ENCODE results near the gene TEX13A. TPM values are rescaled to one million over a fixed set of nuclear protein-coding genes. Genes with fewer than 3 reads are reported as not detected.

The TEX13A gene, protein sequence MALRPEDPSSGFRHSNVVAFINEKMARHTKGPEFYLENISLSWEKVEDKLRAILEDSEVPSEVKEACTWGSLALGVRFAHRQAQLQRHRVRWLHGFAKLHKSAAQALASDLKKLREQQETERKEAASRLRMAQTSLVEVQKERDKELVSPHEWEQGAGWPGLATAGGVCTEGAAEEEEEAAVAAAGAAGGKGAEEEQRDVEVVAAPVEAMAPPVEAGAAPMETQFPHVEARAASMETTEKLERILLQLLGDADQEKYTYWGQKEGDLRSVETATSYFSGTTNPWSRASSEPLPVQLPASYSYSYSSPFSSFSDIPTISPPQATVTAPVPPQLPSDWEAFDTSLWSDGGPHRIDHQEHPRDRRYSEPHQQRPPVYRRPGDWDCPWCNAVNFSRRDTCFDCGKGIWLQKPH
- polyA plus RNA-seq (2011; rRNA removed), result not detected in 2 replicates
- not detected in 2 replicates for polyA plus RNA-seq (2012; cell fraction: cytosol; rRNA removed)
- not detected in 2 replicates for polyA plus RNA-seq (2012; cell fraction: nucleus; rRNA removed)
- polyA plus RNA-seq (2017; fragmentation: RNase III; extraction: RNeasy Plus Mini Kit Qiagen cat#74134 plus additional on column Dnase treatment), result not detected in 3 replicates
- not detected in 2 replicates for polyA minus RNA-seq (2011; rRNA and poly(A)+ RNA removed)

- 37% methylated on average over 7 of the region's 7 CpGs for WGBS (ENCODE audit: missing lambda C conversion rate)
- no peak for TF ChIP-seq PBX3 (IDR thresholded peaks at IDR 0.05)
- no peak for TF ChIP-seq FOXS1 (CRISPR knock-in tag; IDR thresholded peaks at IDR 0.05)
- no peak for TF ChIP-seq MYC (IDR thresholded peaks at IDR 0.05; ENCODE audit: borderline replicate concordance, low read length)
- TF ChIP-seq HOXB13 (CRISPR knock-in tag; IDR thresholded peaks at IDR 0.05; ENCODE audit: low read depth), result no peak
- no peak for TF ChIP-seq HOXA7 (CRISPR knock-in tag; IDR thresholded peaks at IDR 0.05)
- TF ChIP-seq CHD2 (IDR thresholded peaks at IDR 0.05; ENCODE audit: low read length, partially characterized antibody), result no peak
- TF ChIP-seq CTCF (IDR thresholded peaks at IDR 0.05), result no peak
- TF ChIP-seq CHD4 (IDR thresholded peaks at IDR 0.05; ENCODE audit: borderline replicate concordance), result no peak
- TF ChIP-seq POLR2AphosphoS2 (conservative IDR thresholded peaks at IDR 0.05; ENCODE audit: low read length), result no peak
- TF ChIP-seq KDM5A (IDR thresholded peaks at IDR 0.05), result no peak
- TF ChIP-seq, protein P1, sequence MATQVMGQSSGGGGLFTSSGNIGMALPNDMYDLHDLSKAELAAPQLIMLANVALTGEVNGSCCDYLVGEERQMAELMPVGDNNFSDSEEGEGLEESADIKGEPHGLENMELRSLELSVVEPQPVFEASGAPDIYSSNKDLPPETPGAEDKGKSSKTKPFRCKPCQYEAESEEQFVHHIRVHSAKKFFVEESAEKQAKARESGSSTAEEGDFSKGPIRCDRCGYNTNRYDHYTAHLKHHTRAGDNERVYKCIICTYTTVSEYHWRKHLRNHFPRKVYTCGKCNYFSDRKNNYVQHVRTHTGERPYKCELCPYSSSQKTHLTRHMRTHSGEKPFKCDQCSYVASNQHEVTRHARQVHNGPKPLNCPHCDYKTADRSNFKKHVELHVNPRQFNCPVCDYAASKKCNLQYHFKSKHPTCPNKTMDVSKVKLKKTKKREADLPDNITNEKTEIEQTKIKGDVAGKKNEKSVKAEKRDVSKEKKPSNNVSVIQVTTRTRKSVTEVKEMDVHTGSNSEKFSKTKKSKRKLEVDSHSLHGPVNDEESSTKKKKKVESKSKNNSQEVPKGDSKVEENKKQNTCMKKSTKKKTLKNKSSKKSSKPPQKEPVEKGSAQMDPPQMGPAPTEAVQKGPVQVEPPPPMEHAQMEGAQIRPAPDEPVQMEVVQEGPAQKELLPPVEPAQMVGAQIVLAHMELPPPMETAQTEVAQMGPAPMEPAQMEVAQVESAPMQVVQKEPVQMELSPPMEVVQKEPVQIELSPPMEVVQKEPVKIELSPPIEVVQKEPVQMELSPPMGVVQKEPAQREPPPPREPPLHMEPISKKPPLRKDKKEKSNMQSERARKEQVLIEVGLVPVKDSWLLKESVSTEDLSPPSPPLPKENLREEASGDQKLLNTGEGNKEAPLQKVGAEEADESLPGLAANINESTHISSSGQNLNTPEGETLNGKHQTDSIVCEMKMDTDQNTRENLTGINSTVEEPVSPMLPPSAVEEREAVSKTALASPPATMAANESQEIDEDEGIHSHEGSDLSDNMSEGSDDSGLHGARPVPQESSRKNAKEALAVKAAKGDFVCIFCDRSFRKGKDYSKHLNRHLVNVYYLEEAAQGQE (IDR thresholded peaks at IDR 0.05), result no peak
- TF ChIP-seq HES2 (IDR thresholded peaks at IDR 0.05), result no peak
- TF ChIP-seq CBX2 (IDR thresholded peaks at IDR 0.05; ENCODE audit: borderline replicate concordance, low read depth), result no peak
- TF ChIP-seq PHF8 (IDR thresholded peaks at IDR 0.05; ENCODE audit: borderline replicate concordance, low read depth), result no peak
- no peak within 1 kb of the TSS for H3K4me3 ChIP-seq
- no peak within 1 kb of the TSS for H3K27ac ChIP-seq
- H3K4me2 ChIP-seq, result no peak within 1 kb of the TSS
- no peak for ATAC-seq
- CTCF ChIA-PET, result no interaction called here
- H3K9me3 ChIP-seq, result no peaks in the 10 kb centered on the region
- no peaks in the 10 kb centered on the region for H3K4me1 ChIP-seq
- FAIRE-seq, result no peak
- POLR2A ChIA-PET, result no interaction called here
- no peak for DNase-seq (ENCODE audit: low read depth in 1 of 2, low spot score in 1 of 2)
Measured at GRCh38 chrX:105220636-105221035, at the start of gene TEX13A. TSS of gene TEX13A (minus strand) at chrX:105220694. CDS start at chrX:105220397, 297 bp downstream.

DNA sequence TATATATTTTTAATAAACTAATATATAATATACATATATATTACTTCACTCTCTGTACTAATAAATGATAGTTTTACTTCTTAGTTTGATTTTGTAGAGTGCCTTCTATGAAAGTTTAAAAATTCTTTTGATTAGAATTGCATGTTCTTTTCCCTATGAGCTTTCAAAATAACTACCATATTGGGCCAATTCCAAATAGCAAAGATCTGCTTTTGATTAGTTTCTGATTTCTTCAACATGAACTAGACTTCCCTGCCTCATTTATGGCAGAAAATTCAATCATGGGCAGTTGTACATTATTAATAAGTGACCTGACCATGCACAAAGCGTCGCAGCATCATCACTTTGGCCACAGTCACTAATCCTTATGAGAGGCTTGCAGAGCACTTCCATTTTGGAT lies 48.9 kb upstream of the TEX13A start:
- CTCF ChIA-PET, result no interaction called here
- no peak overlapping the region for H3K27ac ChIP-seq
- ATAC-seq (no peak), FAIRE-seq (no peak), DNase-seq (ENCODE audit: low read depth in 1 of 2, low spot score in 1 of 2) (no peak)
- H3K4me1 ChIP-seq, result no peaks in the 10 kb centered on the region
- no peak overlapping the region for H3K4me3 ChIP-seq
- POLR2A ChIA-PET, result no interaction called here
- H3K4me2 ChIP-seq, result no peak overlapping the region
- TF ChIP-seq MAFK (IDR thresholded peaks at IDR 0.05; ENCODE audit: partially characterized antibody) (no peak), ESRRA (IDR thresholded peaks at IDR 0.05; ENCODE audit: borderline replicate concordance, low read length) (no peak), FOXS1 (CRISPR knock-in tag; IDR thresholded peaks at IDR 0.05) (no peak), HOXB5 (CRISPR knock-in tag; IDR thresholded peaks at IDR 0.05) (no peak), NR3C1 (IDR thresholded peaks at IDR 0.05) (no peak), EHF (CRISPR knock-in tag; IDR thresholded peaks at IDR 0.05) (no peak), MAX (IDR thresholded peaks at IDR 0.05) (no peak), TP53 (CRISPR knock-in tag; IDR thresholded peaks at IDR 0.05) (no peak), HOXB13 (CRISPR knock-in tag; IDR thresholded peaks at IDR 0.05; ENCODE audit: low read depth) (no peak), MAZ (IDR thresholded peaks at IDR 0.05; ENCODE audit: borderline replicate concordance, low read depth, low read length) (no peak)
- H3K9me3 ChIP-seq, result no peaks in the 10 kb centered on the region
- WGBS (ENCODE audit: missing lambda C conversion rate), result 3% methylated on average over 2 of the region's 2 CpGs

Data from A549 (cell line).